Measurements from ENCODE around the gene DRD2.

- TF ChIP-seq SNAPC5 (CRISPR knock-in tag; IDR thresholded peaks at IDR 0.05; ENCODE audit: borderline replicate concordance) (no peak), ZNF432 (CRISPR knock-in tag; IDR thresholded peaks at IDR 0.05; ENCODE audit: borderline replicate concordance) (no peak), ZNF10 (CRISPR knock-in tag; IDR thresholded peaks at IDR 0.05; ENCODE audit: borderline replicate concordance, low read depth) (no peak), EP300 (IDR thresholded peaks at IDR 0.05; ENCODE audit: low read depth in 2 of 2, low read length in 2 of 2) (no peak), EP300 (CRISPR knock-in tag; IDR thresholded peaks at IDR 0.05; ENCODE audit: borderline replicate concordance) (no peak), ZNF766 (CRISPR knock-in tag; IDR thresholded peaks at IDR 0.05; ENCODE audit: borderline replicate concordance) (no peak), CHD2 (IDR thresholded peaks at IDR 0.05; ENCODE audit: low read depth, low read length) (no peak), MYC (CRISPR knock-in tag; IDR thresholded peaks at IDR 0.05; ENCODE audit: borderline replicate concordance) (no peak), ATF7-NPFF (CRISPR knock-in tag; IDR thresholded peaks at IDR 0.05; ENCODE audit: low read depth) (no peak), XRCC5 (optimal IDR thresholded peaks at IDR 0.05; ENCODE audit: low read length) (no peak), KLF11 (CRISPR knock-in tag; IDR thresholded peaks at IDR 0.05) (no peak)
- TF ChIP-seq, protein P1, sequence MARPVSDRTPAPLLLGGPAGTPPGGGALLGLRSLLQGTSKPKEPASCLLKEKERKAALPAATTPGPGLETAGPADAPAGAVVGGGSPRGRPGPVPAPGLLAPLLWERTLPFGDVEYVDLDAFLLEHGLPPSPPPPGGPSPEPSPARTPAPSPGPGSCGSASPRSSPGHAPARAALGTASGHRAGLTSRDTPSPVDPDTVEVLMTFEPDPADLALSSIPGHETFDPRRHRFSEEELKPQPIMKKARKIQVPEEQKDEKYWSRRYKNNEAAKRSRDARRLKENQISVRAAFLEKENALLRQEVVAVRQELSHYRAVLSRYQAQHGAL (CRISPR knock-in tag; IDR thresholded peaks at IDR 0.05; ENCODE audit: not compliant biosample characterization) = no peak
Measured at GRCh38 chr11:113518716-113519495, 43.7 kb upstream of the DRD2 start.
